ENCODE data around the gene CTNNA2.

GRCh38 chr2:79758749-79759282 is 246.0 kb downstream of the CTNNA2 start:
- TF ChIP-seq POLR2A (IDR thresholded peaks at IDR 0.05), result no peak
- no peak for TF ChIP-seq CTCF (IDR thresholded peaks at IDR 0.05)
